Activated T-helper 17 cell treated with anti-CD3 and anti-CD28 coated beads, Interleukin-2, amount 50 U/mL, for 72 hours (primary cell): ENCODE data around the gene BBS1. TPM values are rescaled to one million over a fixed set of nuclear protein-coding genes. Genes with fewer than 3 reads are reported as not detected.
"Not testable (repeated sequence)": the region's sequence is repeated elsewhere in the genome, so short reads cannot be mapped to it uniquely, and the experiment has no call there.

Experiments used
- ATAC-seq: fragments of 150-1000 bp; cut with Tn5 transposase; replicated peaks from 2 replicates; pipeline ENCODE4 v1.10.0; 2021; ENCODE audit warnings: mild to moderate bottlenecking, moderate library complexity
- H3K27ac Mint-ChIP-seq: one replicate; pipeline ENCODE4 v1.8.0; 2022; ENCODE audit warnings: mixed read lengths
- H3K27me3 Mint-ChIP-seq: one replicate; pipeline ENCODE4 v1.8.0; 2022; ENCODE audit warnings: mixed read lengths
- H3K36me3 Mint-ChIP-seq: one replicate; pipeline ENCODE4 v1.8.0; 2022; ENCODE audit warnings: low read depth, mild to moderate bottlenecking, mixed read lengths
- H3K4me1 Mint-ChIP-seq: one replicate; pipeline ENCODE4 v1.8.0; 2022; ENCODE audit warnings: mixed read lengths
- H3K4me3 Mint-ChIP-seq: one replicate; pipeline ENCODE4 v1.8.0; 2022; ENCODE audit warnings: mild to moderate bottlenecking, mixed read lengths
- H3K9me3 Mint-ChIP-seq: one replicate; pipeline ENCODE4 v1.8.0; 2022; ENCODE audit warnings: mixed read lengths
- total RNA-seq, 2 donors: library from RNA; stranded (reverse); gene quantifications; one replicate each; pipeline ENCODE4 v1.2.3, GENCODE V29; 2022

The BBS1 gene
- total RNA-seq, 2 donors from 2014 or later = 16.4 to 17.2 TPM

- Mint-ChIP-seq H3K9me3 (no peaks in the 10 kb centered on the region), H3K27ac (no peak overlapping the region), H3K36me3 (no peaks in the 10 kb centered on the region), H3K4me1 (no peaks in the 10 kb centered on the region), H3K27me3 (no peaks in the 10 kb centered on the region), H3K4me3 (no peak overlapping the region)
- no peak for ATAC-seq
These were observed 52.6 kb downstream of the BBS1 start for GRCh38 chr11:66562907-66563583.

- Mint-ChIP-seq H3K4me3 (no peak overlapping the region), H3K9me3 (no peaks in the 10 kb centered on the region), H3K27ac (no peak overlapping the region), H3K4me1 (no peaks in the 10 kb centered on the region), H3K27me3 (no peaks in the 10 kb centered on the region), H3K36me3 (no peaks in the 10 kb centered on the region)
- no peak for ATAC-seq
These were observed 53.4 kb downstream of the BBS1 start for GRCh38 chr11:66563832-66564231.

GRCh38 chr11:66564538-66564937 lies 54.1 kb downstream of the BBS1 start:
- Mint-ChIP-seq H3K4me3 (no peak overlapping the region), H3K27me3 (no peaks in the 10 kb centered on the region), H3K27ac (no peak overlapping the region), H3K36me3 (no peaks in the 10 kb centered on the region), H3K4me1 (no peaks in the 10 kb centered on the region), H3K9me3 (no peaks in the 10 kb centered on the region)
- ATAC-seq = no peak

- no peaks in the 10 kb centered on the region for H3K27me3 Mint-ChIP-seq
- H3K36me3 Mint-ChIP-seq = no peaks in the 10 kb centered on the region
- no peak overlapping the region for H3K27ac Mint-ChIP-seq
- H3K9me3 Mint-ChIP-seq = no peaks in the 10 kb centered on the region
- no peak for ATAC-seq
- no peak overlapping the region for H3K4me3 Mint-ChIP-seq
- H3K4me1 Mint-ChIP-seq = no peaks in the 10 kb centered on the region
These were observed 54.5 kb downstream of the BBS1 start for GRCh38 chr11:66564984-66565383.

GRCh38 chr11:66566221-66566620 lies 55.8 kb downstream of the BBS1 start:
- Mint-ChIP-seq H3K27me3 (no peaks in the 10 kb centered on the region), H3K9me3 (no peaks in the 10 kb centered on the region), H3K36me3 (no peaks in the 10 kb centered on the region), H3K4me1 (no peaks in the 10 kb centered on the region), H3K27ac (no peak overlapping the region), H3K4me3 (peak overlapping the region; percentile 80)
- no peak for ATAC-seq

DNA sequence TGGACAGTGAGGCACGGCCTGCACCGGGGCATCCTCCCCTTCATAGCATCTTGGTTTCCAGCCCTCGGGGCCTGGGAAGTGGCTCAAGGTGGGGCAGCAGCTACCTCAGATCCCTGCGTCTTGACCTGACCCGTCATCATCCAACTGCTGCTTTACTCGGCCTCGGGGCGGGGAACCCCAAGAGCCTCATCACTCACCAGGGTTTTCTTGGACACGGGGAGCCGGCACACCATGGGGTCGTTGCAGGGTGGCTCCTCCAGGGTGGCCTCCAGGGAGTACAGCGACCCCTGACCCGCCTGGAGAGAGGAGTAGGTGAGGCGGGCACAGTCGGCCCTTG lies 57.3 kb downstream of the BBS1 start:
- no peaks in the 10 kb centered on the region for H3K9me3 Mint-ChIP-seq
- no peaks in the 10 kb centered on the region for H3K27me3 Mint-ChIP-seq
- H3K27ac Mint-ChIP-seq = no peak overlapping the region
- H3K36me3 Mint-ChIP-seq = no peaks in the 10 kb centered on the region
- peak overlapping the region; percentile 80 for H3K4me3 Mint-ChIP-seq
- H3K4me1 Mint-ChIP-seq = no peaks in the 10 kb centered on the region
- ATAC-seq = no peak

- Mint-ChIP-seq H3K9me3 (no peaks in the 10 kb centered on the region), H3K27ac (peak within 1 kb of the TSS; percentile 61), H3K27me3 (no peaks in the 10 kb centered on the region), H3K36me3 (no peaks in the 10 kb centered on the region), H3K4me3 (peak within 1 kb of the TSS; percentile 80), H3K4me1 (no peaks in the 10 kb centered on the region)
- ATAC-seq = peak; percentile 99
These were observed 57.9 kb downstream of the BBS1 start, which contains the start of gene CTSF for GRCh38 chr11:66568124-66568916. CTSF (minus strand) TSS chr11:66568606; CDS start chr11:66568486, 120 bp downstream.

DNA sequence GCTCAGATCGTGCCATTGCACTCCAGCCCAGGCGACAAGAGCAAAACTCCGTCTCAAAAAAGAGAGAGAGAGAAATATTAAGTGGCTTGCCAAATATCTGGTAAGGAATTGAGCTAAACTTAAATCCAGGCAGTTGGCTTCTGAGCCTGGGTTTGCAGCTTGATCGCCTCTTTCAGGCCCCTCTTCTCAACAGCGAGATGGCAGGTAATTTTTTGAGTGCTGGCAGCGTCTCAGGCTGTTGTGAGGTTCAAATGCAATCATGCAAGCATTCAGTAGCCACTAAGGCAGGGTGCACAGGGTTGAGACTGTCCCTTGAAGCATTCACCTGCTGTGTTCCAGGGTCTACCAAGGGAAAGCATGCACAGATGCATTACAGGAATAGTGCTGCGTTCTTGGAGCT lies 58.6 kb downstream of the BBS1 start:
- Mint-ChIP-seq H3K4me1 (no peaks in the 10 kb centered on the region), H3K27me3 (peaks cover 5% of the 10 kb centered on the region), H3K27ac (no peak overlapping the region), H3K4me3 (peak overlapping the region; percentile 80), H3K9me3 (no peaks in the 10 kb centered on the region), H3K36me3 (no peaks in the 10 kb centered on the region)
- no peak for ATAC-seq

- no peaks in the 10 kb centered on the region for H3K4me1 Mint-ChIP-seq
- H3K27ac Mint-ChIP-seq = no peak overlapping the region
- H3K4me3 Mint-ChIP-seq = no peak overlapping the region
- H3K9me3 Mint-ChIP-seq = no peaks in the 10 kb centered on the region
- no peak for ATAC-seq
- H3K27me3 Mint-ChIP-seq = peaks cover 16% of the 10 kb centered on the region
- no peaks in the 10 kb centered on the region for H3K36me3 Mint-ChIP-seq
These were observed 59.8 kb downstream of the BBS1 start for GRCh38 chr11:66570079-66570849.

- no peak for ATAC-seq
- no peaks in the 10 kb centered on the region for H3K36me3 Mint-ChIP-seq
- H3K4me1 Mint-ChIP-seq = no peaks in the 10 kb centered on the region
- peaks cover 18% of the 10 kb centered on the region for H3K27me3 Mint-ChIP-seq
- no peaks in the 10 kb centered on the region for H3K9me3 Mint-ChIP-seq
- H3K27ac Mint-ChIP-seq = no peak overlapping the region
- H3K4me3 Mint-ChIP-seq = no peak overlapping the region
These were observed 60.4 kb downstream of the BBS1 start for GRCh38 chr11:66570850-66571180.

GRCh38 chr11:66579017-66579606 lies 68.7 kb downstream of the BBS1 start:
- H3K9me3 Mint-ChIP-seq = peaks cover 3% of the 10 kb centered on the region
- peaks cover 13% of the 10 kb centered on the region for H3K27me3 Mint-ChIP-seq
- H3K36me3 Mint-ChIP-seq = no peaks in the 10 kb centered on the region
- ATAC-seq = peak; percentile 95
- peaks cover 21% of the 10 kb centered on the region for H3K4me1 Mint-ChIP-seq
- peak overlapping the region; percentile 36 for H3K4me3 Mint-ChIP-seq
- H3K27ac Mint-ChIP-seq = no peak overlapping the region

DNA sequence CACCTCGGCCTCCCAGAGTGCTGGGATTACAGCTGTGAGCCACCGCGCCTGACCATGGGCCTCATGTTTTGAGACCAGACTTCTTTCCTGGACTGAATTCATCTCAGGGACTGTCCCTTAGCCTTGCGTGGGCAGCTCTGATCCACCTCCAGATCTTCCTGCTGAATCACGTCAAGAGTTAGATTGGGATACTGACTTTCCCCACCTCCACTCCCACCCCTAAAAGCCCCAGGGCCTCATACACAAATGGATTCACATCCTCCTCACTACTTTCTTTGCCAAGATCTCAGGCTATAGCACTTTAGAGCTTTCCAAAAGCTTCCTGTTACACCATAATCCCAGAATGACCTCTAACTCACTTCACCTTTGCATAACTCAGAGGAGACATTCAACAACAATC lies 70.4 kb downstream of the BBS1 start:
- ATAC-seq = peak; percentile 68
- peak overlapping the region; percentile 32 for H3K4me3 Mint-ChIP-seq
- H3K4me1 Mint-ChIP-seq = peaks cover 21% of the 10 kb centered on the region
- H3K27ac Mint-ChIP-seq = peak overlapping the region; percentile 73
- H3K27me3 Mint-ChIP-seq = no peaks in the 10 kb centered on the region
- H3K9me3 Mint-ChIP-seq = peaks cover 3% of the 10 kb centered on the region
- no peaks in the 10 kb centered on the region for H3K36me3 Mint-ChIP-seq

DNA sequence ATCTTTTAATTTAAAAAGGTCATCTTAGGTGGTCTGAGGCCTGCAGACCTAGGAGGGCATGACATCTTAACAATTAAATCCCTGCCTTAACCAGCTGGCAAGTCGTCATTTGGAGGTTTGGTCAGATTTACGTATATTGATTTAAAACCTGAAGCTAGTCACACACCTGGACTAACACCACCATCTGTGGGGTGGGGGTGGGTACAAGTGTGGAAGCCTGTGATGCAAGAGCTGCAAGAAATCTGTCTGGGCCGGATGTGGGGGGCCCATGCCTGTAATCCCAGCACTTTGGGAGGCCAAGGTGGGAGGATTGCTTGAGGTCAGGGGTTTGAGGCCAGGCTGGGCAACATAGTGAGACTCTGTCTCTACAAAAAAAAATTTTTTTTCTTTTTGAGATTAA lies 70.8 kb downstream of the BBS1 start:
- H3K27me3 Mint-ChIP-seq = no peaks in the 10 kb centered on the region
- peaks cover 3% of the 10 kb centered on the region for H3K9me3 Mint-ChIP-seq
- peak overlapping the region; percentile 73 for H3K27ac Mint-ChIP-seq
- H3K4me1 Mint-ChIP-seq = peaks cover 21% of the 10 kb centered on the region
- ATAC-seq = no peak
- peak overlapping the region; percentile 32 for H3K4me3 Mint-ChIP-seq
- no peaks in the 10 kb centered on the region for H3K36me3 Mint-ChIP-seq

- not testable (repeated sequence) for H3K27ac Mint-ChIP-seq, H3K36me3 Mint-ChIP-seq, H3K4me3 Mint-ChIP-seq
These were observed 72.2 kb downstream of the BBS1 start for GRCh38 chr11:66582565-66583147.

More at GRCh38 chr11:66582565-66583147, 72.2 kb downstream of the BBS1 start:
- H3K4me1 Mint-ChIP-seq = peaks cover 21% of the 10 kb centered on the region
- not testable (repeated sequence) for H3K27me3 Mint-ChIP-seq, H3K9me3 Mint-ChIP-seq, ATAC-seq
